Karpas-422 (cell line): ENCODE measurements around the gene LINGO3. TPM values are rescaled to one million over a fixed set of nuclear protein-coding genes. Genes with fewer than 3 reads are reported as not detected.

Experiments used
- DNase-seq: peaks from one replicate; pipeline ENCODE4 v3.0.0-alpha.2; 2015
- H2AFZ ChIP-seq: fragments of 200-600 bp; sonication (generic); 2 replicates; pipeline ENCODE4 v1.6.1; 2014; ENCODE audit warnings: antibody characterized with exemption, low read length, mixed read lengths
- H3K27ac ChIP-seq: fragments of 200-600 bp; sonication (generic); 2 replicates; pipeline ENCODE4 v1.5.1; 2014; ENCODE audit warnings: mild to moderate bottlenecking, low read length, moderate library complexity
- H3K27me3 ChIP-seq: fragments of 200-600 bp; sonication (generic); 2 replicates; pipeline ENCODE4 v1.6.1; 2014; ENCODE audit warnings: low read length, mixed read lengths
- H3K36me3 ChIP-seq: fragments of 200-600 bp; sonication (generic); 2 replicates; pipeline ENCODE4 v1.6.1; 2014; ENCODE audit warnings: low read length, mixed read lengths; ENCODE audit not compliant: insufficient read depth
- H3K4me1 ChIP-seq: fragments of 200-600 bp; sonication (generic); 2 replicates; pipeline ENCODE4 v1.6.1; 2014; ENCODE audit warnings: mild to moderate bottlenecking, low read length, mixed read lengths
- H3K4me2 ChIP-seq: fragments of 200-600 bp; sonication (generic); 2 replicates; pipeline ENCODE4 v1.6.1; 2014; ENCODE audit warnings: low read length, low read depth, mild to moderate bottlenecking; ENCODE audit not compliant: poor library complexity, severe bottlenecking
- H3K4me3 ChIP-seq: fragments of 200-600 bp; sonication (generic); 2 replicates; pipeline ENCODE4 v1.5.1; 2014; ENCODE audit warnings: mild to moderate bottlenecking, antibody characterized with exemption, low read length, mixed read lengths
- H3K79me2 ChIP-seq: fragments of 200-600 bp; sonication (generic); 2 replicates; pipeline ENCODE4 v1.6.1; 2014; ENCODE audit warnings: mild to moderate bottlenecking, low read length, mixed read lengths
- H3K9ac ChIP-seq: fragments of 200-600 bp; sonication (generic); 2 replicates; pipeline ENCODE4 v1.6.0; 2014; ENCODE audit warnings: low read length
- H3K9me2 ChIP-seq: fragments of 200-600 bp; sonication (generic), shearing (Covaris generic); replicated peaks from 2 replicates; pipeline ENCODE4 v1.6.0; 2014; ENCODE audit warnings: mild to moderate bottlenecking, low read length, moderate library complexity; ENCODE audit not compliant: insufficient read depth
- H3K9me3 ChIP-seq: fragments of 300-700, 200-600 bp; sonication (generic); 2 replicates; pipeline ENCODE4 v1.6.1; 2014; ENCODE audit warnings: low read length, mixed read lengths
- H4K20me1 ChIP-seq: fragments of 200-600 bp; sonication (generic); 2 replicates; pipeline ENCODE4 v1.6.1; 2014; ENCODE audit warnings: mild to moderate bottlenecking, antibody characterized with exemption, low read length, low read depth; ENCODE audit not compliant: insufficient read depth
- total RNA-seq: library from RNA; depleted of rRNA; stranded (reverse); fragments of >200 nt; shearing (Covaris generic); gene quantifications from 2 replicates; pipeline ENCODE4 v1.2.3, GENCODE V29; 2014; ENCODE audit warnings: low replicate concordance; rRNA removed

Gene LINGO3
- not detected in 2 replicates for total RNA-seq

- H3K9me3 ChIP-seq = no peaks in the 10 kb centered on the region
- H4K20me1 ChIP-seq = no peaks in the 10 kb centered on the region
- H3K79me2 ChIP-seq = no peaks in the 10 kb centered on the region
- no peaks in the 10 kb centered on the region for H3K4me1 ChIP-seq
- H3K4me3 ChIP-seq = no peak within 1 kb of the TSS
- H3K36me3 ChIP-seq = no peaks in the 10 kb centered on the region
- no peak for DNase-seq
- H2AFZ ChIP-seq = no peak within 1 kb of the TSS
- H3K27ac ChIP-seq = no peak within 1 kb of the TSS
- H3K27me3 ChIP-seq = no peaks in the 10 kb centered on the region
- no peak within 1 kb of the TSS for H3K9ac ChIP-seq
- H3K4me2 ChIP-seq = no peak within 1 kb of the TSS
- H3K9me2 ChIP-seq = no peaks in the 10 kb centered on the region
These were observed at the start of gene LINGO3 for GRCh38 chr19:2308114-2308556. TSS of gene LINGO3 (minus strand) at chr19:2308154. CDS start at chr19:2291776, 16,378 bp downstream.

GRCh38 chr19:2356036-2356646 lies 48.2 kb upstream of the LINGO3 start:
- Histone ChIP-seq H3K4me3 (no peak overlapping the region), H3K27ac (no peak overlapping the region), H3K27me3 (no peaks in the 10 kb centered on the region), H3K9me3 (no peaks in the 10 kb centered on the region), H3K4me1 (no peaks in the 10 kb centered on the region), H3K4me2 (no peak overlapping the region), H3K36me3 (no peaks in the 10 kb centered on the region), H3K9me2 (no peaks in the 10 kb centered on the region), H4K20me1 (no peaks in the 10 kb centered on the region), H2AFZ (no peak overlapping the region), H3K9ac (no peak overlapping the region), H3K79me2 (no peaks in the 10 kb centered on the region)
- DNase-seq = no peak

- Histone ChIP-seq H3K4me3 (no peak overlapping the region), H3K27ac (no peak overlapping the region), H3K27me3 (no peaks in the 10 kb centered on the region), H3K9me3 (no peaks in the 10 kb centered on the region), H2AFZ (no peak overlapping the region), H3K9ac (no peak overlapping the region), H3K4me1 (no peaks in the 10 kb centered on the region), H4K20me1 (no peaks in the 10 kb centered on the region), H3K9me2 (no peaks in the 10 kb centered on the region), H3K79me2 (no peaks in the 10 kb centered on the region), H3K36me3 (no peaks in the 10 kb centered on the region), H3K4me2 (no peak overlapping the region)
- no peak for DNase-seq
These were observed 47.4 kb upstream of the LINGO3 start for GRCh38 chr19:2355168-2356035.

- no peaks in the 10 kb centered on the region for H3K4me1 ChIP-seq
- no peak overlapping the region for H3K4me3 ChIP-seq
- H2AFZ ChIP-seq = no peak overlapping the region
- no peak for DNase-seq
- H3K27ac ChIP-seq = no peak overlapping the region
- no peaks in the 10 kb centered on the region for H3K27me3 ChIP-seq
- no peaks in the 10 kb centered on the region for H3K9me3 ChIP-seq
- no peaks in the 10 kb centered on the region for H3K36me3 ChIP-seq
- no peaks in the 10 kb centered on the region for H3K9me2 ChIP-seq
- H4K20me1 ChIP-seq = no peaks in the 10 kb centered on the region
- no peaks in the 10 kb centered on the region for H3K79me2 ChIP-seq
- no peak overlapping the region for H3K4me2 ChIP-seq
- no peak overlapping the region for H3K9ac ChIP-seq
These were observed 46.7 kb upstream of the LINGO3 start for GRCh38 chr19:2354670-2355069.

GRCh38 chr19:2353887-2354592 lies 46.1 kb upstream of the LINGO3 start:
- no peak for DNase-seq
- Histone ChIP-seq H3K9me2 (no peaks in the 10 kb centered on the region), H3K27ac (no peak overlapping the region), H3K9me3 (no peaks in the 10 kb centered on the region), H2AFZ (no peak overlapping the region), H3K4me3 (no peak overlapping the region), H3K4me2 (no peak overlapping the region), H3K36me3 (no peaks in the 10 kb centered on the region), H3K79me2 (no peaks in the 10 kb centered on the region), H3K27me3 (no peaks in the 10 kb centered on the region), H3K4me1 (no peaks in the 10 kb centered on the region), H3K9ac (no peak overlapping the region), H4K20me1 (no peaks in the 10 kb centered on the region)

- H3K27me3 ChIP-seq = no peaks in the 10 kb centered on the region
- no peak for DNase-seq
- H3K4me2 ChIP-seq = no peak overlapping the region
- H3K9me3 ChIP-seq = no peaks in the 10 kb centered on the region
- no peaks in the 10 kb centered on the region for H3K79me2 ChIP-seq
- H2AFZ ChIP-seq = no peak overlapping the region
- H3K9ac ChIP-seq = no peak overlapping the region
- H3K4me1 ChIP-seq = no peaks in the 10 kb centered on the region
- H3K27ac ChIP-seq = no peak overlapping the region
- no peaks in the 10 kb centered on the region for H4K20me1 ChIP-seq
- H3K9me2 ChIP-seq = no peaks in the 10 kb centered on the region
- no peaks in the 10 kb centered on the region for H3K36me3 ChIP-seq
- H3K4me3 ChIP-seq = no peak overlapping the region
These were observed 45.4 kb upstream of the LINGO3 start for GRCh38 chr19:2353159-2353886.

- Histone ChIP-seq H3K4me3 (no peak overlapping the region), H3K9me3 (no peaks in the 10 kb centered on the region), H3K9ac (no peak overlapping the region), H3K79me2 (no peaks in the 10 kb centered on the region), H3K27me3 (no peaks in the 10 kb centered on the region), H3K9me2 (no peaks in the 10 kb centered on the region), H2AFZ (no peak overlapping the region), H3K27ac (no peak overlapping the region), H4K20me1 (no peaks in the 10 kb centered on the region), H3K4me1 (no peaks in the 10 kb centered on the region), H3K4me2 (no peak overlapping the region), H3K36me3 (no peaks in the 10 kb centered on the region)
- no peak for DNase-seq
These were observed 44.2 kb upstream of the LINGO3 start for GRCh38 chr19:2352121-2352520.
